Measurements from ENCODE around the gene MTCH1.

DNA sequence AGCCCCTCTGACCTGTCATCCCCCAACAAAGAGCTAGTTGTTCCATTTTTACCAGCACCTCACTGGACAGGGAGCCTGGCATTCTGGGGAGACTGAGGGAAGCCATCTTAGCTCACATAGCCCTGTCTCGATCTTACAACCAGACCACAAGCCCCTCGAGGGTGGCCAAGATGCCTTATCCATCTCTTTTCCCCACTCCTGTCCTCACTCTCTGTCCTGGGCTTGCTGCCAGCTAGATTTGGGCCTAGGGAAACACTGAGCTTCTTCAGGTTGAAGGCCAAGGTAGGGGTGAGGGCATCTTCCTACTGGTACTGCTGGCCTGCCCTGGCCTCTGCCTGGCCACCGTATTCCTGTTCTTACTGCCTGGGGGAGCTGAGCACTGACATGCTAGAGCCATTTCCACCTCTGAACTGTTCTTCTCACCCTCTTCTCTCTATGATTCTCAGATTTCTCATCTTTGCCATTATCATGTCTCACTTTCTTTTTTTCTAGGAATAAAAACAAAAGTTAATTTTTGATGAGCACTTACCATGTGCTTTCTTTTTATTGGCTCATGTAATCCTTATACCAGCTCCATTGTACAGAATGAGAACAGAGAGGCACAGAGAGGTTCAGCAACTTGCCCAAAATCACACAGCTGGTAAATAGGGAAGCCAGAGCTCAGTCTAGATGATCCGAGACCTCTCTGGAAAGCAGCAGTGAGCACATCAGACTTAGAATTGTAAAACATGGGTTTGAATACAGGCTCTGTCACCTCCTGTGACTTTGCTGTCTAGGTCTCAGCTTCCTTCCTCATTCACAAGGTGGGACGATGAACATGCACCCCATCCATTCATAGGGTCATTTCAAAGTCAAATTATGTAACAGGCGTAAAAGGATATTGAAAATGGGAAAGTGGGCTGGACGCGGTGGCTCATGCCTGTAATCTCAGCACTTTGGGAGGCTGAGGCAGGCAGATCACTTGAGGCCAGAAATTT, 48.1 kb upstream of the MTCH1 start:
- TF ChIP-seq, protein P1, sequence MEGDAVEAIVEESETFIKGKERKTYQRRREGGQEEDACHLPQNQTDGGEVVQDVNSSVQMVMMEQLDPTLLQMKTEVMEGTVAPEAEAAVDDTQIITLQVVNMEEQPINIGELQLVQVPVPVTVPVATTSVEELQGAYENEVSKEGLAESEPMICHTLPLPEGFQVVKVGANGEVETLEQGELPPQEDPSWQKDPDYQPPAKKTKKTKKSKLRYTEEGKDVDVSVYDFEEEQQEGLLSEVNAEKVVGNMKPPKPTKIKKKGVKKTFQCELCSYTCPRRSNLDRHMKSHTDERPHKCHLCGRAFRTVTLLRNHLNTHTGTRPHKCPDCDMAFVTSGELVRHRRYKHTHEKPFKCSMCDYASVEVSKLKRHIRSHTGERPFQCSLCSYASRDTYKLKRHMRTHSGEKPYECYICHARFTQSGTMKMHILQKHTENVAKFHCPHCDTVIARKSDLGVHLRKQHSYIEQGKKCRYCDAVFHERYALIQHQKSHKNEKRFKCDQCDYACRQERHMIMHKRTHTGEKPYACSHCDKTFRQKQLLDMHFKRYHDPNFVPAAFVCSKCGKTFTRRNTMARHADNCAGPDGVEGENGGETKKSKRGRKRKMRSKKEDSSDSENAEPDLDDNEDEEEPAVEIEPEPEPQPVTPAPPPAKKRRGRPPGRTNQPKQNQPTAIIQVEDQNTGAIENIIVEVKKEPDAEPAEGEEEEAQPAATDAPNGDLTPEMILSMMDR (IDR thresholded peaks at IDR 0.05 in 2 of 3, conservative IDR thresholded peaks at IDR 0.05 in 1 of 3; ENCODE audit: control insufficient read depth in 2 of 3, extremely low read depth in 1 of 3, insufficient read depth in 1 of 3, low read depth in 3 of 3, low read length in 3 of 3): no peak
- TF ChIP-seq, protein P2, sequence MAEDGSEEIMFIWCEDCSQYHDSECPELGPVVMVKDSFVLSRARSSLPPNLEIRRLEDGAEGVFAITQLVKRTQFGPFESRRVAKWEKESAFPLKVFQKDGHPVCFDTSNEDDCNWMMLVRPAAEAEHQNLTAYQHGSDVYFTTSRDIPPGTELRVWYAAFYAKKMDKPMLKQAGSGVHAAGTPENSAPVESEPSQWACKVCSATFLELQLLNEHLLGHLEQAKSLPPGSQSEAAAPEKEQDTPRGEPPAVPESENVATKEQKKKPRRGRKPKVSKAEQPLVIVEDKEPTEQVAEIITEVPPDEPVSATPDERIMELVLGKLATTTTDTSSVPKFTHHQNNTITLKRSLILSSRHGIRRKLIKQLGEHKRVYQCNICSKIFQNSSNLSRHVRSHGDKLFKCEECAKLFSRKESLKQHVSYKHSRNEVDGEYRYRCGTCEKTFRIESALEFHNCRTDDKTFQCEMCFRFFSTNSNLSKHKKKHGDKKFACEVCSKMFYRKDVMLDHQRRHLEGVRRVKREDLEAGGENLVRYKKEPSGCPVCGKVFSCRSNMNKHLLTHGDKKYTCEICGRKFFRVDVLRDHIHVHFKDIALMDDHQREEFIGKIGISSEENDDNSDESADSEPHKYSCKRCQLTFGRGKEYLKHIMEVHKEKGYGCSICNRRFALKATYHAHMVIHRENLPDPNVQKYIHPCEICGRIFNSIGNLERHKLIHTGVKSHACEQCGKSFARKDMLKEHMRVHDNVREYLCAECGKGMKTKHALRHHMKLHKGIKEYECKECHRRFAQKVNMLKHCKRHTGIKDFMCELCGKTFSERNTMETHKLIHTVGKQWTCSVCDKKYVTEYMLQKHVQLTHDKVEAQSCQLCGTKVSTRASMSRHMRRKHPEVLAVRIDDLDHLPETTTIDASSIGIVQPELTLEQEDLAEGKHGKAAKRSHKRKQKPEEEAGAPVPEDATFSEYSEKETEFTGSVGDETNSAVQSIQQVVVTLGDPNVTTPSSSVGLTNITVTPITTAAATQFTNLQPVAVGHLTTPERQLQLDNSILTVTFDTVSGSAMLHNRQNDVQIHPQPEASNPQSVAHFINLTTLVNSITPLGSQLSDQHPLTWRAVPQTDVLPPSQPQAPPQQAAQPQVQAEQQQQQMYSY (CRISPR knock-in tag; IDR thresholded peaks at IDR 0.05): no peak
- TF ChIP-seq POLR2AphosphoS5 (IDR thresholded peaks at IDR 0.05; ENCODE audit: low read length): no peak
- no peak for TF ChIP-seq EZH2 (IDR thresholded peaks at IDR 0.05; ENCODE audit: borderline replicate concordance, control insufficient read depth, low read depth, low read length)
- no peak for TF ChIP-seq TCF12 (IDR thresholded peaks at IDR 0.05; ENCODE audit: low read depth, low read length)
- TF ChIP-seq NFYB (IDR thresholded peaks at IDR 0.05; ENCODE audit: insufficient read depth, low read depth, low read length): no peak
